Measurements from ENCODE around the gene CISD1.

- no peak for TF ChIP-seq CTCF (IDR thresholded peaks at IDR 0.05)
- TF ChIP-seq POLR2A (IDR thresholded peaks at IDR 0.05) = no peak
- TF ChIP-seq EP300 (IDR thresholded peaks at IDR 0.05) = no peak
Observed at GRCh38 chr10:58302254-58302653, 33.3 kb downstream of the CISD1 start.
